Stimulated activated CD4-positive, alpha-beta T cell treated with anti-CD3 and anti-CD28 coated beads, TNF-alpha, amount 100 ng/mL, for 4 hours (primary cell): ENCODE results near the gene SLC15A3.
"Not testable (repeated sequence)": the region's sequence is repeated elsewhere in the genome, so short reads cannot be mapped to it uniquely, and the experiment has no call there.

Experiments used
- DNase-seq, 3 experiments: peaks; one replicate each; pipeline ENCODE4 v3.0.0-alpha.2; 2020; ENCODE audit warnings: low read depth in 3 of 3

The SLC15A3 gene

DNA sequence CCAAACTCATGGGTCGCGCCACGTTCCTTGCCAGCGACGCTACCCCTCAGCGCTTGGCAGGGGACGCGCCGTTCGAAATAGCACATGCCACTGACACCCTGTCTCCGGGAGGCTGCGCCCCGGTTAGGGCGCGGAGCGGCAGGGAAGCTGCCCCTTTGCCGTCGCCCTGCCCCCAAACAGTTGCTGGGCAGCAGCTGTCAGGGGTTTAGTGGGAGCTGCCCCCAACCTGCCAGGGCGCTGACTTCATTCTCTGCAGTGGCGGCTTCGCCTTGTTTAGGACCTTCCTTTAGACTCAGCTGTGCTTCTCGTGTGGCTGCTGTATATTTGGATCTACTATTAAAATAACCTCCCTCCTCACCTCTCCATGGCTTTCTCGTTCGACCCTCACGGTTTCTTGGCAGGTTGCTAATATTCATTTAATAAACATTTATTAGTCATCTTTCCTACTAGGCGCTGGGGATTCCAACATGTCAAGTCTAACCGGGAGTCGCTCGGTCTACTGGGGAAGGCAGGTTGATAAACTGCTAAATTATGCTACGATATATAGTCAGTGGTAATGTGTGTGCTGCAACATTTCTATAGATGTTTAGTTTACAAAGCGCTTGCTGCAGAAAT lies 37.2 kb downstream of the SLC15A3 start:
- DNase-seq, result peak in 1 of 3 experiments; percentile 27

DNA sequence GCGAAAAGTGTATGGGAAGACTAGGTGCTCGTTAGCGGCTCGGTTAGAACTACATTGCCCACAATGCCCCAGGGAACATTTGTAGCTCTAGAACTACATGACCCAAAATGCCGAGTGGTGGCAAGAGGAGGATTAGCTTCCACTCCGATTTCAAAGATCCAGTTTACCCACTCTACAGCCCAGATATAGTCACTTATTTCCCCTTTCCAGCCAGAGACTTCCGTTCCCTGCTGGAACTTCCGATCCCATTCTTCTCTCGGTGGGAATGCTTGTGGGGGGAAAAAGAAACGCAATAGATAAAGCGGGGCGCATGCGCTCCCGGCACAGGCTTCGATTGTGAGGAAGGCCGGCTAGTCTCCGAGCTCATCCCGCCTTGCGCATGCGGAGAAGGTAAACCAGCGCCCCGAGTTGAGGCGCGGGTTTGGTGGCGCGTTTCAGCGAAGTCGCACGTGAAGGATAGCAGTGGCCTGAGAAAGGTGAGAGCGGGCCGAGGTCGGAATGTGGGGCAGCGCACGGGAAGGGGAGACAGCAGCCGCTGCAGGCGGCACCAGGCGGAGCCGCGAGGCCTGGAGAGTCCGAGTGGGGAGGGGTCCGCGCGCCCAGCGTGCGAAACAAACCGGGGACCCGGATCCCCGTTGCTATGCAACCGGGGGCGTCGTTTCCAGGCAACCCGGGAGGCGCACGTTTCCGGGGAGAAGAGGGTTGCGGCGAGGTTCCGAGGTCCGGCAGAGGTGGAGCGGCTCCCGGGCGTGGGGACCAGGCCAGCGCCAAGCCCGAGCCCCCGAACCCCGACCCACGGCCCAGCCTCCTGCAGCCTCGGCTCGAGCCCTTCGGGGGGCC lies 38.0 kb downstream of the SLC15A3 start, which contains the start of gene TMEM109:
Gene TMEM109 (plus strand): TSS at position 366 of the 840 bp plus-strand sequence. CDS start 5,536 bp downstream, outside the sequence.
- peak; percentile 71 to 77 (median 77) for DNase-seq

DNA sequence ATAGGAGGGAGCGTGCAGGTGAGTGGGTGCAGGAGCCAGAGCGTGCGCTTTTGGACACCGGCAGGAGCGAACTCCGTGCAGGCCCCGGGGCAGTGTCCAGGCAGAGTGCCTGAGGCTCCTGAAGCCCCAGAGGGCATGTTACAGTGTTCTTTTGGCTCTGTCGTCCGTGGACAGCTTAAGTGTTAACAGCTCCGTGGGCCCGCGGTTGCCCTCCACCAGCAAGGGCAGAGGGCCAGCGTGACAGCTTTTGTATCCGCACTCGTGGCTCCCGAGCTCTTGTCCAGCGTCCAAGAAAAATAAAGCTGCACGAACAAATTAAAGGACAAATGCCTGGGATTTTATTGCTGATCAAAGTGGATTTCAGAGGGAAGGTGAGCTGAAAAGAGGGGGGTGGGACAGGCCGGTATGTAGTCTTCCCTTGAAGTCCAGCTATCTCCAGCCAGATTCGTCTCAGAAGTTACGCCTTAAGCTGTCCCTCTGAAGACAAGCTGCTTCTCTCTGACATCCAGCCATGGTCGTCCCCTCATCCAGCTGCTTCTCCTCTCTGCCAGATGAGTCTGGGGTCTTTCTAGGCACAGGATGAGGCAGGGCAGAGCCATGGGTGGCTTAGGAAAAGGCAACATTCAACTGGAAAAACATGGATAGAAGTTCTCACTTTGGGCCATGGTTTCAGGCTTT lies 39.0 kb downstream of the SLC15A3 start:
- no peak for DNase-seq

DNA sequence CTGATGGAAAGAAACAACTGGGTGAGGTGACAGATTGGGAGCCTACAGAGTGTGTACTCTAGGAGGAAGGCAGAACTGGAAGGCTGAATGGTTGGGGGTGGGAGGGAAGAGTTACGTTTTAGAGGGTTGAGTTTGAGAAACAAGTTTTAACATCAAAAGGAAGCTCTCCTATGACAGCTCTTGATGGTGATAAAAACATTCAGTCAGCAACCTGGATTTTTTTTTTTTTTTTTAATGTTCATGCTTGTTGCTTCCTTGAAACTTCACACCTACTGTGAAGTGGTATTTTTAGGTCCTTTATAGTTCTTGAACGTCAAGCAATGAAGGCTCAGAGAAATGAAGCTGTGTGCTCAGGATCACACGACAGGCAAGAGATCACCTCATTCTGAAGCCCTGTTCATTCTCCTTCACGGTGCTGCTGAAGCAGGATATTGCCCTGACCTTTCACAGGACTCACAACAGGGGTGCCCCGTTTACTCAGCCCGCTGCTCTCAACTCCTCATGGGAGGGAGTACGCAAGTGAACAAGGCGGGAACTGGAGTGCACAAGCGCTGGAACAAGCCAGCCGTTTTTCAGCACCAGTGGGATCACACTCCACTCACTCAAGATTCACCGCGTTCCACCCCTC lies 39.6 kb downstream of the SLC15A3 start:
- no peak for DNase-seq

DNA sequence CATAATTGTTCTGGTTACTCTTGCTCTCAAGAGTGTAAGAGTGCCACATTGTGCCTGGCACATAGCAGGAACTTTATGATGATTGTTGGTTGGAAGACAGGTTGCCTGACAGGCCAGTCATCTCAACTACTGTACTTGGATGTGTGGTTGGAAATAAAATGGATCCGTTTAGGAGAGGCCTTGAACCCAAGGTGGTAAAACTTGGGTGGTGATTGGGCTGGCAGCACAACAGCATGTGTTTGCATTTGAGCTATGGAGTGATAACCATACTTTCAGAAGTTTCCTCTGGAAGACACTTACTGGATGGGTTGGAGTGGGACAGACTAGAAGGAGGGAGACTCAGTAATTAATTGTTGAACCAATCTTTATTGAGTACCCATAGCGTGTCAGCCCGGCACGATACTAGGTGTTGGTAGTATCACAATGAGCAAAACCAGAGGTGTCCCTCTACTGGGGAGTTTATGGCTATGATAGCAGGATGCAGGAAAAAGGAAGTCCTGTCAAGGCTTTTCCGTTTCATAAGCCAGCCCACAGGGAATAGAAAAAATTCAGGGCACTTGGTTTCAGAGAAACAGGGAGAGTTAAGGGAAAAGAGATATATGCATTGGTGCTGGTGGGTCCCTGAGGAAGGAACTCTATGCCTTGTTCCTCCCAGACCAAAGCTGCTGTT lies 41.1 kb downstream of the SLC15A3 start:
- no peak for DNase-seq

DNA sequence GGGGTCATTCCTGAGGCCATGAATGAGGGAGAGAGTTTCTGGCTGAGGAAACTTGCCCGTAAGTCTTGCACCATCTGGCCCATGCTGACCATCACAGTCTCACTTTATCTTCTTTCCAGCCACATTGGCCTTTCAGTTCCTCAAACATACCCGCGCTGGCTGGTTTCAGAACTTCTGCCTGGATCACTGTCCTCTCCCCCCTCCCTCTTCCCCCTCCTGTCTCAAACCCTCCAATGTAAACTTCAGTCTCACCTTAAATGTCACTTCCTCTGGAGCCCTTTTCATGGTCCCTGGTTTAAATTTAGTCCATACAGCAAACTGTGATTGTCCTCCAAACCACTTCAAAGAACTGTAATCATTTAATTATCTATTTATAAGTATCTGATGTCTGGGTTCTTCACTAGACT lies 41.7 kb downstream of the SLC15A3 start:
- DNase-seq, result no peak

DNA sequence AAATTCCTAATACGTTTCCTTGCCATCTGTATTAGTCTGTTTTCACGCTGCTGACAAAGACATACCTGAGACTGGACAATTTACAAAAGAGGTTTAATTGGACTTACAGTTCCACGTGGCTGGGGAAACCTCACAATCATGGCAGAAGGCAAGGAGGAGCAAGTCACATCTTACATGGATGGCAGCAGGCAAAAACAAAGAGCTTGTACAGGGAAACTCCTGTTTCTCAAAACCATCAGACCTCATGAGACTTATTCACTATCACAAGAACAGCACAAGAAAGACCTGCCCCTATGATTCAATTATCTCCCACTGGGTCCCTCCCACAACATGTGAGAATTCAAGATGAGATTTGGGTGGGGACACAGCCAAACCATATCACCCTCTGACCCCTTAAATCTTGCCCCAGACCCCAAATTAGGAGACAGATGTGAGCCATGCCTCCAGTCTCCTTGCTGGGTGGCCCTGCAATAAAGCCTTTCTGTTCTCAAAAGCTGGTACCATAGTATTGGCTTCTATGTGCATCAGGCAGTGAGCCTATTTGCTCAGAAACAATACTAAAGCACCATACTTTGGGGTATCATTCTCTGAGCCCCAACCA lies 42.2 kb downstream of the SLC15A3 start:
- not testable (repeated sequence) for DNase-seq

DNA sequence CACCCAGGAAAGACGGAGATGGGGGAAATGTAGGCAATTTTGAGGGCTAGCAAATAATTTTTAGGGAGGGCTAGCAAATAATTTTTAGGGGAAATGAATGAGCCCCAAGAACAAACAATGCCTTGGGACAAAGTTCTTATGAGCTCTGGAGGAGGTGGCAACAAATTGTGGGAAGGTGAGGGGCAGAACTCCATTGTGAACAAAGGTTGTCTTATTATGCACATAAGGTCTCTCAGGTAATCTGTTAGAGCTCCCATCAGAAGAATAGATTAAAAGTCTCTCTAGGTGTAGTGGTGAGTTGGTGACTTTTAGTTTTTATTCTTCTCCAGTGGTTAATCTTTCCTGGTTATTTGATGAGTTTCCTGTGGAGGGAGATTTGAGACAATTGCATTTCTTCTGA lies 43.2 kb downstream of the SLC15A3 start:
- DNase-seq, result no peak

DNA sequence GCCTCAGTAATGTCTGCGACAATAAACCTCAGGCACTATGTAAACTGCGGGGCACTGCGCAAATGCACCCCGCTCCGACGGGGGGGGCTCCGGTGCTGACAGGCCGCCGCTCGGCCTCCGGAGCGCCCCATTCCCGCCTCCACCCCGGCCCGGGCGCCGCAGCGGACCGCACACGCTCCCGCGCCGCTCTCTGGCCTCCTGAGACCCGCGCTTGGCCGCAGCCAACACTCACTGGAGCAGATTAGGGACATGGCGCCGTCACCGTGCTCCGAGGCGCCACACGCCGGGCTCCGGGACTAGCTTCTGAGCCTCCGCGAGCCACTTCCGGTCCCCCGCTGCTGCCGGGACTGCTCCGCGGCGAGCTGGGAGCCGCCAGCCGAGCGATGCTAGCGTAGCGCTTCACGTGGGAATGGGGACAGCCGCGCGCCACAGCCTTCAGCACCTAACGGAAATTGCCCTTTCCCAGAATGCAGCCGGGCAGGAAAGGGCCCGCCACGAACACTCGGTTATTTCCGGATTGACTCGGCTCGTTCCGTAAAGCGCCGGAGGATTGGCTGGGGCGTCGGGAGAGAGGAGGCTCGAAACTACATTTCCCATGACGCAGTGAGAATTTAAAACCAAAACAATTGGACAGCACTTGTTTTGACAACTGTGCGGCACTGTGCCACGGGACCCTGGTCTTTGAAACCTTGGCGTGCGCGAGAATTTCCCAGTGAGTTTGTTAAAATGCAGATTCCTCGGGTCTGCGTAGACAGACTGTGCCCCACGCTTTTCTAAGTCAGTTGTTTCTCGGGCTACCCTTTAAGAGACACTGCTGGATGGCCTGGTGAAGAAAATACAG lies 45.6 kb downstream of the SLC15A3 start, which contains the start of gene PRPF19:
Gene PRPF19 (minus strand): TSS at position 454 of the 841 bp plus-strand sequence. CDS start 203 bp downstream, at position 251.
- peak; percentile 94 to 97 (median 94) for DNase-seq

DNA sequence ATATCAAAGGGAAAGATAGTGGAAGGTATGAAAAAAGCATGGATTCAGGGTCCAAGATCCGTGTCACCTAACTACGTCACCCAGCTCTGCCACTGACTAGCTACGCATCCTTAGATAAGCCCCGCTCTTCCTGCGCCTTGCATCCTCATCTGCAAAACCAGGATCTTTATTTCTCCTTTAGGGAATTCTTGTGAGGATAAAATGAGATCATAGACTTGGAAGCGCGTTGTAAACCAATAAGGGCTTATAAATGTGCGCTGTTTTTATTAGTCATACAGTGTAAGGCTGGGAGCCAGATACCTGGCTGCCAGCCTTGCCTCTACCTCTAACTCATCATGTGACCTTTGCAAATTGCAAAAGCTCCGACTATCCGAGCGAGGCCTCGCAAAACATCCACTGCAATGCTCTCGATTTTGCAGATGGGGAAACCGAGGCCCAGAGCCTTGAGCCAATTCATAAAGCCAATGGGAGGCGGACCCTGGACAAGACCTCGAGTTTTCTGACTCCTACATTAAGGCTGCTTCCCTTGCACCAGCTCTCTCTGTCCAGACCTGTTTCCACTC lies 46.3 kb downstream of the SLC15A3 start:
- no peak for DNase-seq

DNA sequence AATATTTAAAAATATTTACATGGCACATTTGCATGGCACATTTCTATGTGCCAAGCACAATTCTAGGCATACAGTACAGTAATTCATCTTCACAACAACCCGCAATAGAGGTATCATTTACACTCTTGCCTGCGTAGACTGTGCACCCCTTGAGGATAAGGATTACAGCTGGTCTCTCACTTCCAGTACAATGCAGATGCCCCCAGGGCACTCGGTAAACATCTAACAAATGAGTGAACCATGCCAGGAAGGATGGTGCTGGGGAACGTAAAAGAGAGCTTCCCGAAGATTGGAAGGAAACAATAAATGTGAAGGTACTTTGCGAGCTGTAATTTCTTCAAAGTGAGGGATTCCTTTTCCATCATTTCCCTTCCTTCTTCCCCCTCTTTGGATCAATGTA lies 46.9 kb downstream of the SLC15A3 start:
- DNase-seq, result no peak

DNA sequence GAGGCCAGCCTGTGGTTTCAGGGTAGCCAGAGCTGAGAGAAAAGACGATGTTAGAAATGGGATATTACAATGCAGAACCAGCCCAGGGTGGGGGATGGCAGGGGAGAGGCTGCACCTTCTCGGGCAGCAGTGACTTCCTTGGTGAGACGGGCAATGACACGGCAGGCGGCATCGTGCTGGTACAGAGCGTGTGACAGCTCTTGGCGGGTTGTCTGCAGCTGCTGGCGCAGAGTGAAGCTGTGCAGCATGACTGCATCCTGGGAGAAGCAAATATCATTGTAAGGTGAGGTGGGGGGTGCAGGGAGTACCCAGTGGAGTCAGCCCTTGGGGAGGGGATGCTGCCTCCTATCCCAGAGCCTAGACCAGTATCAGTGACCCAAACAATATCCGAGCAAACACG lies 49.4 kb downstream of the SLC15A3 start:
- no peak for DNase-seq

DNA sequence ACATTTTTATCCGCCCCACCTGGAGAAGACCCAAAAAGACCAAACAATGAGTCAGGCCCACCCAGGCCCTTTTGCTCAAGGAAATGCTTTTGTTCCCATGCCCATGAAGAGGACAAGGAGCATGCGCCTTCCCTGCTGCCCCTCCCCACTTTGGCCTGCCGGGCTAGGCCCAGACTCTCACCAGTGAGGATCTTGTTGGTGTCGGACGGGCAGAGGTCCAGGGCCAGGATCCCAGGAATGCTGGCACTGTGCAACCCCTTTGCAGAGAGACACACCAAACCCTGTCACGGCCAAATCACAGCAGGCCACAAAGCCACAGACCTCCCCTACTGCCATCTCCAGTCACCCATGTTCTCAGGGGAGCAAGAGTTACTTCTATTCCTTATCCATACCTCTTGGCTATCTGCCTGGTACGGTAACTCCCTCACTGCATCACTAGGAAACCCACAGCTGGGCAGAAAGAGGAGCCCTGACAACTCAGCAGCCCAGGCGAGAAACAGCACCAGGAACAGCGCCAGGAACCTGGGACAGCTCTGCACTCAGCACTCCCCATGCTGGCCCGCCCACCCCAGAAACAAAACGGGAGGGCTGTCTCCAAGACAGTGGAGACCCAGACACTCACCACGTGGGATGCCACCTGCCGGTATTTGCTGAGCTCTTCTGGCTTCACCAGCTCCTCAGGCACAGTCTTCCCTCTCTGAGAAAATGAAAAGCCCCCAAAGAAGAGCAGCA lies 51.1 kb downstream of the SLC15A3 start:
- DNase-seq, result no peak

DNA sequence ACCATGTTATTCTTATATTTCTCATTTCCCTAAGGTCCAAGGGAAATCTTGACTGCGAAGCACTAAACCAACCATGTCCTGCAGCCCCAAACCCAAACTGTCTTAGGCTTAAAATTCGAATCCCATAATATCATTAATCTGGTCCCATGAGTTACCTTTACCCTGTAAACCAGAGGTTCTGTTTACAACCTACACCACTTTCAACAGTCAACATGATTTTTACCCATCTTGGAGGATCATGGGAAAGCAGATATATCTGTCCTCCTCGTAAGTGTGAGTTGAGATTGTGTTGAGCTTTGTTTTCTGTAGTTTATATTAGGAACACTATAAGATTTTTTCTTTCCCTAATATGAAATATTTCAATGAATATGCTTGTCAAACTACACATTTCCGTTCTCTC lies 52.0 kb downstream of the SLC15A3 start:
- no peak for DNase-seq

DNA sequence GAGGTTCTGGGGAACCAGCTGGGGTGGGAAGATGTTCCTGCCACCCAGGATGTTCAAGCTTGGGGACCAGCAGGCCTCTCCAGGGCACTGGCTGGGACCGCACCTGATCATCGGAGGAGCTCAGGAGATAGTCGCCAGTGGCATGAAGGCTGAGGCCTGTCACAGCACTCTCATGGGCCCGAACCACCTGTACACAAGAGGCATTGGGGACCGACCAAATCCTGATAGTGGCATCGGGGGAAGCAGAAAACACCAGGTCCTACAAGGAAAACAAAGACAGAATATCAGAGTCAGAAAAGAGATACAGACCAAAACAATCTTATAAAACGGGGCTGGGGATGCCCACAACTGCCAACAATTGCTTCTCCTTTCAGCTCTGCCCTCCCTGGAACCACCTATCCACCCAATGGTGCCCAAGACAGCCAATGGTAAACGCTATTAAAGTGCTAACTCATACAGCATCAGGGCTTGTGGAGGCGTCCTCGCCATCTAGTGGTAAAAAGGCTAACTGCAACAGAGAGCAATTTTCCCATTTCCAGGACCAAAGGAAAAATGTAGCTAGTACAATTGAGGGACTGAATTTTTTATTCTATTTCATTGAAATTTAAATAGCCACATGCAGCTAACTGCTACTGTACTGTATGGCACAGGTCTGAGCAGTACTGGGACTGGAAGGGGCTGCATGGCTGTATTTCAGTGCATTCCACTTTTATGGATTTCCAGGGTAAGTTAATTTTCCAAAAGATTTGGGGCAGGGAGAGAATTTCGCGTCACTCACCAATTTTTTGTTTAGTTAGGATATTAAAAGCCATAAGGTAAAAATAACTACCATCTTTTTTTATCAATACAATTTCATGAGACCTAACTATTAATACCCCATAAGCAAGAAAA lies 52.7 kb downstream of the SLC15A3 start:
- no peak for DNase-seq

DNA sequence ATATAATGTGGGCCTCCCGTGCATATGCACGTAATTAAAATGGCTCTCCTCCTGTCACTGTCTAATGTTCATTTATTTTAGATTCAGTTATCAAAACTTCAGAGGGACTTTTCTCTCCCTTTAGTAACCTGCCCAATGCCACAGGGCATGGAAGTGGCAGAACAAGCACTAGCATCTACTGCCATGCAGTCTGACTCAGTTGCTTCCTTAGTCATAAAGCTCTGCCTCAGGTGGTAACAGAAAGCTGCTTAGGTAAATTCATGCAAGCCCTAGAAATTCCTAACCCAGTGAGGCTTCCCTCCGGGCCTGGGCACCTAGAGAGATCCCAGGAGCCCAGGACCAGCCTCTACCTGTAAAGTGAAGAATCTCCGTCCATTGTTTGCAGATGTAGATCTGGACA lies 54.5 kb downstream of the SLC15A3 start:
- no peak for DNase-seq

DNA sequence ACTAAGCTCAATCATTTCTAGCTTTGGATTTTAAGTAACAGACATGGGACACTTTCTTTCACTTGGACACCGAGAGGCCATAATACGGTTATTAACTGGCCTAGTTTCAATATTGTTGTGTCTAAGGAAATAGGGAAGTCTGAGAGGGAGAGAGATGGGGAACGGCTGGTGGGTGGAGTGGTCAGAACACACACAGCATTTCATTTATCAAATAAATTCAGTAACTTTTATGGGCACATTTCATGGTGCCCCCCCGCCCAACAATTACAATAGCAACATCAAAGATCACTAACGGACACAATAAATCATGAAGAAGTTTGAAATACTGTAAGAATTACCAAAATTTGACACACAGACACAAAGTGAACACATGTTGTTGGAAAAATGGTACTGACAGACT lies 56.3 kb downstream of the SLC15A3 start:
- DNase-seq, result no peak

DNA sequence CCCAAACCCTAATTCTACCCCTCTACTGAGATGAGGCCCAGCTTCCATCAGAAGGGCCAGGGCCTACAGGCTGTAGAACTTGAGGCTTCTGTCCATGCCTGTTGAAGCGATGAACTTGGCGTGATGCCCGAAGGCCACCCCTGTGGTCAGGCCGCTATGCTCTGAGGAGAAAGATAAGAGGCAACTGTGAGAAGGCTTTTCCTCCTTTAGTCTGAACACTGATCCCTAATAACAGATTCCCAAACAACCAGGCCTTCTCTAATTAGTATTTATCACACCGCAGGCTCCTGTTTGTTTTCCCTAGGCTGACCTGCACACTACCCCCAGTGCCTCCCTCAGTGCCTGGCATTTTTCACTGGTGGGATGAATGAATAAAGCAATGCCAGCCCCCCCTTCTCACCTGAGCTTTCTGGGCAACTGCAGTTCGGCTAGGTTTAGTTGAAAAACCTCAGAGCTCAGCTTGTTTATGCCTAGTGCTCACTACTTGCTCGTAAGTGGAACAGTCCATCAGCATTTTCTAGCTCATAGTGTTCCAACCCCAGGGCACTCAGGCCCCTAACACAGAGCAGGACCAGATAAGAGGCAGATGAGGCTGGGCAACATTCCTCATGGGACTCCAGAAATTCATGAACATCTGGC lies 60.8 kb downstream of the SLC15A3 start:
- DNase-seq, result no peak
